HG02571 (cell line): ENCODE measurements around the gene SH3BP5L.
"Not testable (repeated sequence)": the region's sequence is repeated elsewhere in the genome, so short reads cannot be mapped to it uniquely, and the experiment has no call there.

ENCODE experiments used
- ATAC-seq: cut with Tn5 transposase; IDR thresholded peaks from one replicate; pipeline ENCODE4 v1.9.1; 2021; ENCODE audit warnings: mild to moderate bottlenecking, moderate library complexity; ENCODE audit not compliant: unreplicated experiment

Gene SH3BP5L

GRCh38 chr1:248830718-248831017, 5.0 kb upstream of the SH3BP5L start:
- ATAC-seq: not testable (repeated sequence)

DNA sequence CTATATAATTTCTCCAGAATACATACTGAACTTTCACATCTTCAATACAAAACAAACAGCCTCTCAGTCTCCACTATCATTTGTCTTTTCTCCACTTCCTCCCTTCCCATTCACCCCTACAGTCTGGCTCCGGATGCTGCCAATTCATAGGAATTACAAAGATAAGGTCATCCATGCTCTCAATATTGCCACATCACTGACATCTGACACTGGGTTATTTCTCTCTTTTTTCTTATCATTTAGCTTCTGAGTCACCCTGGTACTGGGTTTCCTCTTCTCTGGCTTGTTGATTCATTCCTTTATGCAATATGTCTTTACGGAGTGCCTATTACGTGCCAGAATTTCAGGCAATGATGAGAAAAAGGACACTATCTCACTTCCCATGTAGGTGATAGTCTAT, 3.1 kb upstream of the SH3BP5L start:
- no peak for ATAC-seq

- peak; percentile 3 for ATAC-seq
Observed at GRCh38 chr1:248825573-248825908, 174 bp downstream of the SH3BP5L start.

- no peak for ATAC-seq
Observed at GRCh38 chr1:248825136-248825535, 579 bp downstream of the SH3BP5L start.

DNA sequence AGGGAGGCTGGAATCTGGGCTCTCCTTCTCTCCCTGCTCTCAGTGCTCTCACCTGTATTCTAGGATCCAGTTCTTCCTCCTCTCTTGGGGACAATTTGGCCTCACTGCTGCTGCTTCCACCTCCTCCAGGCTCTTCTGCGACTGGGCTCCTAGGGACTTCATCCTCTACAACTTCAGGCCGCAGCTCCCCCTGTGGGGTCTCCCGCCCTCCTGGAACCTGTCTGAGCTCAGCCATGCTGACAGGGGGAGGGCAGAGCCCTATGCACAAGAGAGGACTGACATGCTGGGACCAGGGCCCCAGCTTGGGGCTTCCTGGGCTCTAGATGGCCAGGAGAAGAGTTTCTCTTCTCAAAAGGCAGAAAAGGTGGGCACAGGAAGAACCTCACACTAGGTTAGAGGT, 1.0 kb downstream of the SH3BP5L start:
- ATAC-seq: no peak

DNA sequence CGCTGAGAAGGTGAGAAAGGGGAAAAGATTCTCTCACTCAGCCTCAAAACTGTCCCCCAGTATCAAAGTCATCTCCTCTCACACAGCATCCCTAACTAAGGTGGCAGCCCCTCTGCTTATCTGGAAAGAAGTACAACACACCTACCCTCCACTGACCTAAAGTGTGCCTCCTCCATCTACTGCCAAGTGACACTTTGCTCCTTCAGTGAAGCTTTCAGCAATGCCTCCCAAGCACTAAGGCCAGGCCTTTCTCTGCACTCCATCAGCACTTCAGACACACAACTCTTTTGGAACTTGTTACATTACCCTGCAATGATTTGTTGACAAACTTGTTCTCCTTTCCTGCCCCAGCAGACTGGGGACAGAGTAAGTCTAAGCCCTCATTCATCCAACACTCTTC, 1.4 kb downstream of the SH3BP5L start:
- no peak for ATAC-seq

GRCh38 chr1:248823517-248824001, 2.2 kb downstream of the SH3BP5L start:
- ATAC-seq: no peak

- ATAC-seq: no peak
Observed at GRCh38 chr1:248822148-248823032, 3.3 kb downstream of the SH3BP5L start.

- ATAC-seq: no peak
Observed at GRCh38 chr1:248821641-248822040, 4.1 kb downstream of the SH3BP5L start.

DNA sequence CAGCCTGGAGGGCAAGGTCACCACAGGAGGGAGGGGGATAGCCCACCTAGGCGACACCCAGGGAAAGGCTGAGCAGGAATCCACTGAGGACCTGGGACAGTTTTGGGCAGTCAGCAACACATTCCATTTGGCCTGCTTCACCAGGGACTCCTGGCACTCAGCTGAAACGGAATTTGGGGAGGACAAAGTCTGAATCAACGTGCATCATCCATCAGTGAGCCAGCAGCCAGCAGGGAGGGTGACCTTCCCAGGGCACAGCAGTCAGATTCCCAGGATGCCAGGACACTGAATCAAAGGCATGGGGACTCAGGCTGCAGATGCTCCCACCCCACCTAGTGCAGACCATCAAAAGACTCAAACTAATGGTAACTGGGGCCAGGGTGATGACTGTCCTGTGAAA, 4.6 kb downstream of the SH3BP5L start:
- ATAC-seq: no peak

GRCh38 chr1:248820041-248820585, 5.6 kb downstream of the SH3BP5L start:
- ATAC-seq: no peak

DNA sequence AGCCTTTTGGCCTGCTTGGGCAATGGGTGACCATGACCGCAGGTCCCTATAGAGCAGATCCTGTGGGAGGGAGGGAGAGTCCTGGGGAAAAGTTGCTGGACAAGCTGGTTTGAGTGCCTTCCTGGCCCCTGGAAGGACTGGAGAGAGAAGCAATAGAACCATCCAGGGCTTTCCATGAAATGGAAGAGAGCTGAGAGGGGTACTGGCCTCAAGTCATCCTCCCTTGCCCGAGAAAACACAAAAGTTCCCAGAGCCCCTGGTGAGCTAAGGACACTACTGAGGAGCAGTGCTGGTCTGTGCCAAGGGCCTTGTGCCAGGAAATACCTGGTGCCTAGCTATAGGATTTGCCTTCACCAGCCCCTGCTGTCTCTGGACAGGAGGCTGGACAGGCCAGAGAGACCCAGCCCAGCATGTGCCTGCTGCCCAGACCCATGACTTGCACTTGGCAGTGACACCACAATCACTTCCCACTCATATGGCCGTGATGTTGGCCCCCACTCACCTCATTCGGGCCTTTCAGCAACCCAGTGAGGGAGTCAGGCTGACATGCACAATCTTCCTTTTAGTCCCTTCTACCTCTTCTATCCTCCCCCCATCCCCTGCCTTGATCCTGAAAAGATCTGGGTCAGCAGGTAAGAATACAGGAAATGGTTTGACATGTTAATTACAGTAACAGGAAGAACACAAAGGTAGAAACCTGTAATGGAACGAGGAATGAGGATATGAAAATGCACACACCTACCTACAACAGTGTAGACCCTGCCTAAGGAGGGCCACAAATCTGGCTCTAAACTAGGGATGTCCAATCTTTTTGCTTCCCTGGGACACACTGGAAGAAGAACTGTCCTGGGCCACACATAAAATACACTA, 7.0 kb downstream of the SH3BP5L start:
- ATAC-seq: no peak

GRCh38 chr1:248817065-248817464, 8.7 kb downstream of the SH3BP5L start:
- no peak for ATAC-seq

DNA sequence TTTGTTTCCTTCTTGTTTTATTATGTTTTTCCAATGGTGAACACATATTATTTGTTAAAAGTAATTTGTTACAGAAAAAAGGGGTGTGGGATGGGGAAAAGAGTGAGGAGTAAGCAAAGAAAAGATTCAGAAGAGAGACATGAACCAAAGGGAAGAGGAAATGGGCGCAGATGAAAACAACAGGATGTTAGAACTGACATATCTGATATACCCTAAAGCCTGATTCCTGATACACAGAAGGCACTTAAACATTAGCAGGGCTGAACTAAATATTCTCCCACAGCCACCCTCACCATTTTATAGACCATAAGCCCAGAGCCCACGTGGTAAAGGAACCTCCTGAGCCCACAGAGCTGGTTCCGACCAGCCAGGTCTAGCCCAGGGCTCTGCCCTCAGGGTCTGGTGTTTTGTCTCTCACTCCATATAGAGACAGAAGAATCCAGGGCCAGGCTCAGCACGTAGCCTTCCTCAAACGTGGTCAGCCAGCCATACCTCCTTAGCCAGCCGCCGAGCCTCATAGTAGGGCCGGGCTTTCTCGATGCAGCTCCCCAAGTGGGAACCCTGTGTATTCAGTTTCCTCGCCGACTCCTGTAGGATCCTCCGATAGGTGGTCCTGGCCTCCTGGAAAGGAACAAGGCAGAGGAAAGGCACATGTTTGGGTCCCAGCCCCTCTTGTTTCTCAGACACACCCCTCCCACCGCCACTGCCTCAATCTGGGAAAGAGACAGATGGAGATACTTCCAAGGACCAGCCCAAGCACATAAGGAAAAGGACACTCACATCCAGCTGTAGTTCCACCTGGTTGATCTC, 9.5 kb downstream of the SH3BP5L start:
- no peak for ATAC-seq

DNA sequence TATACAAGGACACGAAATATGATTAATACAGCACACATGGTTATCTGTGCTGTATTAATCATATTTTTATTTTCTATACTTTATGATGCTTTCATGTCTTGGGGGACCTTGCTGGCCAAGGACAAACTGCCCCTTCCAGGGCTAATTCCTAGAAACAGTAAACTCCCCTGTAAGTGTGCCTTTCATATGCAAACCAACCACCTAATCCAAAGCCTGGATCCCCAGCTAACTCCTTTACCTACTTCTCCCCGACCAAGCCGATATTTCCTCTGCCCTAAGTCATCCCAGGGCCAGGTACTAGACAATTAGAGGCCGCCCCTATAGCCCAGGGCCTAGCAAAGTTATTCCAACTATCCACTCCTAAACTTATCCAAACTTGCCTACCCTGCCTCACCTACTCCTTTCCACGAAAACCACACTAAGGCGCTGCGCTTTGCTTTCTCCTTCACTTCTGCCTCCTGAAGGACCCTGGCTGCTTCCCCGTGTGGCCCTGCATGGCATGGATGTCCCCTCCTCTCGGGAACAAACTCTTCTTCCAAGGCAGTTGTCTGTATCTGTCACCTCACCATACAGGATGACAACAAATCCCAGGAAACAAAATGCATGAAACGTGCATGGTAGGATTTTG, 10.2 kb downstream of the SH3BP5L start:
- no peak for ATAC-seq

GRCh38 chr1:248814351-248814750, 11.4 kb downstream of the SH3BP5L start:
- ATAC-seq: no peak

DNA sequence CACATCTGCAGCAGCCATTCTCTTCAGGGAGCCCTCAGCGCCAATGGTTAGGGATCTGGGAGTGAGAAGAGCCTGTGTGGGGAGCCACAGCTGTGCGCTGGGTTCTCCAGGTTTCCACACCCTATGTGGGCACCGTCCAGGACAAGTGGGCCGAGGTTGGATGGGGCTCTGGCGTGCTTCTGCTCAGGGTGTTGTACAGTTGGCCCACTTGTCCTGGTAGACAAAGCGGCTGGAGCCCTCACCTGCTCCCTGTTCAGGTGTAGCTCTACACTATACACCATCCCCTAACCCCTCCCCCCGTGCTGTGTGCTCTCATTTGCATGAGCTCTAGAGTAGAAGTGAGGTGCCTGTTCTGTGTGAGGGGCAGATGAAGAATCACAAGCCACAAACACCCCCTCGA, 12.2 kb downstream of the SH3BP5L start:
- no peak for ATAC-seq

- no peak for ATAC-seq
Observed at GRCh38 chr1:248812736-248813425, 12.8 kb downstream of the SH3BP5L start.

- no peak for ATAC-seq
Observed at GRCh38 chr1:248811514-248812490, 13.9 kb downstream of the SH3BP5L start.
